Measurements from ENCODE around the gene CPTP. TPM values are rescaled to one million over a fixed set of nuclear protein-coding genes. Genes with fewer than 3 reads are reported as not detected.

Gene CPTP
- total RNA-seq, 1 donor from 2014 or later = 99.2 TPM

DNA sequence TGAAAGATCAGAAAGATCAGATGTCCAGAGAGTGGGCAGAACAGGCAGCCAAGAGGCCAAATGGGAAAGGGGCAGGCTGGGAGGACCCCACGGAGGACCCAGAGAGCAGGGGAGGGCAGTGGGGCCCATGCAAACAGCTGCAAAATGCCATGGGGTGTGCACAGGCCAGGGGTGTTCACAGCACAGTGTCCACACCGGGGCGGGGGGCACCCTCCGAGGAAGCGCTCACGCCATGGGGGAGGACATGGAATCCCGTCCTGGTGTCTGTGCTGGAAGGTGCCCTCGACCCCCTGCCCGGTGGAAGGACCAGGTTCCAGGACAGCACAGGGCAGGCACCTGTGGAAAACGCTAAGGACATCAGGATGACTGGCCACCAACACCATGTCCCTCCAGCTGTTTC lies 1.6 kb upstream of the CPTP start:
- DNase-seq = no peak
- Histone ChIP-seq H3K27ac (replicated peaks) (no peak overlapping the region), H3K27me3 (ENCODE audit: low read depth) (no peaks in the 10 kb centered on the region), H3K4me1 (peaks cover 92% of the 10 kb centered on the region), H3K9me3 (replicated peaks) (no peaks in the 10 kb centered on the region), H3K36me3 (peaks cover 49% of the 10 kb centered on the region), H3K4me3 (peak overlapping the region; percentile 89)
- intact Hi-C loops (cut with micrococcal nuclease) = no loop called here
- TF ChIP-seq, protein P1, sequence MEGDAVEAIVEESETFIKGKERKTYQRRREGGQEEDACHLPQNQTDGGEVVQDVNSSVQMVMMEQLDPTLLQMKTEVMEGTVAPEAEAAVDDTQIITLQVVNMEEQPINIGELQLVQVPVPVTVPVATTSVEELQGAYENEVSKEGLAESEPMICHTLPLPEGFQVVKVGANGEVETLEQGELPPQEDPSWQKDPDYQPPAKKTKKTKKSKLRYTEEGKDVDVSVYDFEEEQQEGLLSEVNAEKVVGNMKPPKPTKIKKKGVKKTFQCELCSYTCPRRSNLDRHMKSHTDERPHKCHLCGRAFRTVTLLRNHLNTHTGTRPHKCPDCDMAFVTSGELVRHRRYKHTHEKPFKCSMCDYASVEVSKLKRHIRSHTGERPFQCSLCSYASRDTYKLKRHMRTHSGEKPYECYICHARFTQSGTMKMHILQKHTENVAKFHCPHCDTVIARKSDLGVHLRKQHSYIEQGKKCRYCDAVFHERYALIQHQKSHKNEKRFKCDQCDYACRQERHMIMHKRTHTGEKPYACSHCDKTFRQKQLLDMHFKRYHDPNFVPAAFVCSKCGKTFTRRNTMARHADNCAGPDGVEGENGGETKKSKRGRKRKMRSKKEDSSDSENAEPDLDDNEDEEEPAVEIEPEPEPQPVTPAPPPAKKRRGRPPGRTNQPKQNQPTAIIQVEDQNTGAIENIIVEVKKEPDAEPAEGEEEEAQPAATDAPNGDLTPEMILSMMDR (IDR thresholded peaks at IDR 0.05; ENCODE audit: borderline replicate concordance) = no peak

DNA sequence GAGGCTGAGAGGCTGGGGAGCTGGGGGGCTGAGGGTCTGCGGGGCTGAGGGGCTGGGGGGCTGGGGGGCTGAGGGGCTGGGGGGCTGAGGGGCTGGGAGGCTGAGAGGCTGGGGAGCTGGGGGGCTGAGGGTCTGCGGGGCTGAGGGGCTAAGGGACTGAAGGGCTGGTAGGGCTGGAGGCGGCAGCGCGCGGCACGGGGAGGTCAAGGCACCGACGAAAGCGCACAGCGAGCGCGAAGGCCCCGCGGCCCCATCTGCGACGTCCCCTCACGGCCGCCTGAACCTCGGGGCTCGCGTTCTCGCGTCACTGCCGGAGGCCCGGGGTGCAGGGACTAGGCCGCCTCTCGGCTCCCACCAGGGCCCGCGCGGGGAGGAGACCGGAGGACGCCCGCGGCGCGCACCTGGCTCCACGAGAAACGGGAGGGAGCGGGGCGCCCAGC lies 498 bp upstream of the CPTP start:
- peaks cover 48% of the 10 kb centered on the region for H3K36me3 ChIP-seq
- intact Hi-C loops (cut with micrococcal nuclease) = no loop called here
- no peak for DNase-seq

DNA sequence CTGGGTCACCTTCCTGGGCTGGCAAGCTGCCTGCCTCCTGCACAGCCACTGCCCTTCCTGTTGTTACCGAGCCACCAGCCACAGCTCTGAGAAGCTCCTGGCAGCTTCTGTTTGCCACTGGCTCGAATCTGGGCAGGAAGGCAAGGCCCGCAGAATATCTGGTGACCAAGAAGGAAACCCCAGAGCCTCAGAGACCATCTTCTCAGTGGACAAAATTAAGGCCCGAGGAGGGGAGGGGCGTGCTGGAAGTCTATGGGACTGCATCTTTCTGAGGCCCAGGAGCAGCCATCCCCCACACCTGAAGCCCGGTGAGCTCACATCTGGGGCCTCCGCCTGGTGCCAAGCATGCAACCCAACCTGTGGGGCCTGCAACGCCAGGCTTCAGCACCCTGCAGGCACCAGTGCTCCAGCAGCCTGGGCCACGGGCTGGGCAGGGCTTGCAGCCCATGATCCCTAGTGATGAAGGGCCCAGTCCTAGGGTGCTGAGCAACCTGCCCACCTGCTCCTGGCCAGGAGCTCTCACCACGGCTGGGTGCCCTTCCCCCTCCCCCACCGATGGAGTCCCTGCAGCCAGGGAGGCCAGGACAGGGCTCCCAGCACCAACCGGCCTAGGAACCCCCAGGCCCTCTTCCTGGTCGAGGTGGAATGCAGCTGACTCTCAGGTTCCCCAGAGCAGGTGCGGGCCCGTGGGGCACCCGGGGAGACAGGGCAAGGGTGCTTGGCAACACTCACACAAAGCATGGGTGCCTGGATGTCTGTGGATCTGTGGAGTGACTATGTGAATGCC lies 879 bp downstream of the CPTP start:
- TF ChIP-seq, protein P1 (IDR thresholded peaks at IDR 0.05; ENCODE audit: borderline replicate concordance) = no peak
- peaks cover 34% of the 10 kb centered on the region for H3K36me3 ChIP-seq
- intact Hi-C loops (cut with micrococcal nuclease) = no loop called here

More for the DNA sequence above, 498 bp upstream of the CPTP start:
- Histone ChIP-seq H3K27ac (replicated peaks) (peak overlapping the region; percentile 98), H3K4me1 (peaks cover 91% of the 10 kb centered on the region), H3K9me3 (replicated peaks) (no peaks in the 10 kb centered on the region), H3K27me3 (ENCODE audit: low read depth) (no peaks in the 10 kb centered on the region), H3K4me3 (peak overlapping the region; percentile 89)
- TF ChIP-seq, protein P1 (IDR thresholded peaks at IDR 0.05; ENCODE audit: borderline replicate concordance) = no peak

DNA sequence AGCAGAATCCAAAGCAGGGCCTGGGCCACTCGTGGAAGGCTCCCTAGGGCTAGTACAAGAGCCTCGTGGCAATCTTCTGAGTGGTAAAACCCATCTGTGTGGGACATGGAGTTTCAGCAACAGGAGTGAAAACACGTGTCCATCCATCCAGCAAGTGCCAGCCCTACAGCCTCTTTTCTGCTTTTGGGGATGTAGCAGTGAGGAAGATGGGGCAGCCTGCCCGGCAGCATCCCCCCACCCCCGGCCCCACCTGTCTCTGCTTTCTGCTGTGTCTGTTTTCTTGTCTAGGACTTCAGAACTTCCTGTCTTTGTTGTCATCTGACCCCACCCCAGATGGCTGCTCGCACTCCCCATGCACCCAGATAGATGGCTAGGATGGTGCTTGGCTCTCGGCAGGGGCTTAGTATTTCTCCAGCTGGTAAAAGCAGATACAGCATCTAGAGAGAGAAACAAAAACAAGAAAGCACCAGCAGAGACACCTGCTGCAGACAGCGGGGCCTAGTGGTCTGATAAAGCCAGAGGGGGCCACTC lies 1.5 kb downstream of the CPTP start:
- Histone ChIP-seq H3K27me3 (ENCODE audit: low read depth) (no peaks in the 10 kb centered on the region), H3K9me3 (replicated peaks) (no peaks in the 10 kb centered on the region), H3K4me1 (peaks cover 86% of the 10 kb centered on the region), H3K4me3 (peak overlapping the region; percentile 89), H3K36me3 (peaks cover 30% of the 10 kb centered on the region), H3K27ac (replicated peaks) (peak overlapping the region; percentile 98)
- intact Hi-C loops (cut with micrococcal nuclease) = no loop called here
- no peak for DNase-seq
- TF ChIP-seq, protein P1 (IDR thresholded peaks at IDR 0.05; ENCODE audit: borderline replicate concordance) = no peak

More for the DNA sequence above, 879 bp downstream of the CPTP start:
- peaks cover 86% of the 10 kb centered on the region for H3K4me1 ChIP-seq
- H3K9me3 ChIP-seq (replicated peaks) = no peaks in the 10 kb centered on the region
- peak overlapping the region; percentile 98 for H3K27ac ChIP-seq (replicated peaks)
- no peaks in the 10 kb centered on the region for H3K27me3 ChIP-seq (ENCODE audit: low read depth)
- peak; percentile 75 for DNase-seq
- H3K4me3 ChIP-seq = peak overlapping the region; percentile 89

DNA sequence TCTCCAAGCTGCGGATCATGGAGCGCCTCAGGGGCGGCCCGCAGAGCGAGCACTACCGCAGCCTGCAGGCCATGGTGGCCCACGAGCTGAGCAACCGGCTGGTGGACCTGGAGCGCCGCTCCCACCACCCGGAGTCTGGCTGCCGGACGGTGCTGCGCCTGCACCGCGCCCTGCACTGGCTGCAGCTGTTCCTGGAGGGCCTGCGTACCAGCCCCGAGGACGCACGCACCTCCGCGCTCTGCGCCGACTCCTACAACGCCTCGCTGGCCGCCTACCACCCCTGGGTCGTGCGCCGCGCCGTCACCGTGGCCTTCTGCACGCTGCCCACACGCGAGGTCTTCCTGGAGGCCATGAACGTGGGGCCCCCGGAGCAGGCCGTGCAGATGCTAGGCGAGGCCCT lies 2.7 kb downstream of the CPTP start:
- Histone ChIP-seq H3K4me3 (peak overlapping the region; percentile 89), H3K27me3 (ENCODE audit: low read depth) (no peaks in the 10 kb centered on the region), H3K9me3 (replicated peaks) (no peaks in the 10 kb centered on the region), H3K36me3 (peaks cover 30% of the 10 kb centered on the region), H3K4me1 (peaks cover 79% of the 10 kb centered on the region), H3K27ac (replicated peaks) (no peak overlapping the region)
- TF ChIP-seq, protein P1 (IDR thresholded peaks at IDR 0.05; ENCODE audit: borderline replicate concordance) = no peak
- no peak for DNase-seq
- intact Hi-C loops (cut with micrococcal nuclease) = no loop called here

All from left ventricle myocardium inferior (tissue), 1 donor.